CD4-positive, alpha-beta T cell treated with Interleukin-21 for 1 hour (primary cell): ENCODE data around the gene ETV2.
"Not testable (repeated sequence)": the region's sequence is repeated elsewhere in the genome, so short reads cannot be mapped to it uniquely, and the experiment has no call there.

Source experiments
- DNase-seq: peaks from one replicate; pipeline ENCODE4 v3.0.0-alpha.2; 2020

ETV2 gene

GRCh38 chr19:35641515-35642151 lies at the start of gene ETV2:
Gene ETV2 (plus strand): TSS chr19:35641745. CDS start chr19:35642461, 716 bp downstream.
- DNase-seq: peak; percentile 65

DNA sequence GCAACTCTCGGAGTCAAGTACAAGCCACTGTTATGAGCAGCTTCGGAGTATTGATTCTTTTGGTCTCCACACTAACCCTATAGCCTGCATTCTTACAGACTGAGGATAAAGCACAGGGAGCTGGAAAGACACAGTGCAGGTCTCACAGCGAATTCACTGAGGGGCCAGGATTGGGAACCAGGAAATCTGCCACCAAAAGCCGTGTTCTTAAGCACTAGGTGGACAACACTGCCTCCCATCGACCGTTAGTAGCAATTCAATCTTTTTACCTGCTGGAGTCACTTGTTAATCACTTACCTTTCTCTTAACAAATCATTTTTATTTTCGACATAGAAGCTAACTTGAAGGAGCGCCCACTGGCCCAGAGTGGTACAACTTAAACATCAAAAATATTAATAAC lies 49.3 kb upstream of the ETV2 start:
- DNase-seq: peak; percentile 44

GRCh38 chr19:35595026-35595425 lies 46.5 kb upstream of the ETV2 start:
- DNase-seq: not testable (repeated sequence)

GRCh38 chr19:35595928-35596327 lies 45.6 kb upstream of the ETV2 start:
- DNase-seq: no peak

DNA sequence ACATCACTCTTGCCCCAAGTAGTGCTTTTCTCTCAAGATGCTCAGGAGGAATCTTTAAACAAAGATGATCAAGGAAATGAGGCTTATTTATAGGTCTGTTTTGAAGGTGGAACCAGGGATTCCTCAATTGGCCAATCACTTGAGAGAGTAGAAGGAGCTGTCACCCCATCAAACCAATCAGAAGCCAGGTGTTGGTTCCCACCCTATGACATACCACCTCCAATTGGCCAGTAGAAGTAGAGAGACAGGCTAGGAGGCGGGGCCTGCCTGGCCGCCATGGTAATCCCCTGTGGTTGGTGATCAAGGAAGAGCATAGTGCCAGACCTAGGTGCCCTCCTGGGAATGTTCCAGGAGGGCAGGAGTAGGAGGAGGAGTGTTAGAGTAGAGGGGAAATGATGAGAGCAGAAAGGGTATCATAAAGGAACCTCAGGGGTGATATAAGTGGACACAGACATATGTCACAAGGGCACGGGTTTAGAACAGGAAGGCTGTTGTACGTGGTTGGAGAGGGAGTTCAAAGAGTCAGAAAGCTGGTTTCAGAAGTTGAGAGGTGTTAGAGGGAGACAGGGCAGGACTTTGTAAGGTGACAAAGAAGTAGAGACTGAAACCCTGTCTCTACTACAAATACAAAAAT lies 45.1 kb upstream of the ETV2 start:
- no peak for DNase-seq

GRCh38 chr19:35601971-35602370 lies 39.6 kb upstream of the ETV2 start:
- no peak for DNase-seq

DNA sequence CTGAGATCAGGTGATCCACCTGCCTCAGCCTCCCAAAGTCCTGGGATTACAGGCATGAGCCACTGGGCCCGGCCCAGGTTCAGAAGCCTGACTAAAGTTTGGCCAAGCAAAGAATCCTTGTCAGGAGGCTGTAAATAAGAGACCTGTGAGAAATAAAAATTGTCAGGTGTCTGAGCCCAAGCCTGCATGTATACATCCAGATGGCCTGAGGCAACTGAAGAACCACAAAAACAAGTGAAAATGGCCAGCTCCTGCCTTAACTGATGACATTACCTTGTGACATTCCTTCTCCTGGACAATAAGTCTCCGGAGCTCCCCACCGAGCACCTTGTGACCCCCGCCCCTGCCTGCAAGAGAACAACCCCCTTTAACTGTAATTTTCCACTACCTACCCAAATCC lies 37.1 kb upstream of the ETV2 start:
- DNase-seq: not testable (repeated sequence)

GRCh38 chr19:35607170-35607569 lies 34.4 kb upstream of the ETV2 start:
- DNase-seq: not testable (repeated sequence)

GRCh38 chr19:35607661-35608060 lies 33.9 kb upstream of the ETV2 start:
- DNase-seq: no peak

GRCh38 chr19:35608251-35608650 lies 33.3 kb upstream of the ETV2 start:
- peak; percentile 23 for DNase-seq

GRCh38 chr19:35609851-35610353 lies 31.6 kb upstream of the ETV2 start:
- peak; percentile 55 for DNase-seq

DNA sequence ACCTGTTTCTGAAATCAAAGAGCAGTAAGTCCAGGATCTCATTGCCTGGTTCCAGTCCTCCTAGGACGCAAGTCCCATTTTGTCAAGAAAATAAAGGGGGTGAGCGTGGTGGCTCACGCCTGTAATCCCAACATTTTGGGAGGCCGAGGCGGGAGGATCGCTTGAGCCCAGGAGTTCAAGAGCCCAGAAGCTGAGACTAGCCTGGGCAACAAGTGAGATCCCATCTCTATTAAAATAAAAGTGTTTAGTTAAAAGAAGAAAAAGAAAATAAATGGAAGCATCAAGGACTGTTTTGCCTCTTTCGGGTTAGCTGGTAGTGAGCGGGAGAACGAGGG lies 29.4 kb upstream of the ETV2 start:
- no peak for DNase-seq

- peak; percentile 96 for DNase-seq
Measured at GRCh38 chr19:35612559-35613321, 28.8 kb upstream of the ETV2 start, which contains the start of gene HAUS5. Gene HAUS5 (plus strand): TSS chr19:35612735. CDS start chr19:35612795, 60 bp downstream.

DNA sequence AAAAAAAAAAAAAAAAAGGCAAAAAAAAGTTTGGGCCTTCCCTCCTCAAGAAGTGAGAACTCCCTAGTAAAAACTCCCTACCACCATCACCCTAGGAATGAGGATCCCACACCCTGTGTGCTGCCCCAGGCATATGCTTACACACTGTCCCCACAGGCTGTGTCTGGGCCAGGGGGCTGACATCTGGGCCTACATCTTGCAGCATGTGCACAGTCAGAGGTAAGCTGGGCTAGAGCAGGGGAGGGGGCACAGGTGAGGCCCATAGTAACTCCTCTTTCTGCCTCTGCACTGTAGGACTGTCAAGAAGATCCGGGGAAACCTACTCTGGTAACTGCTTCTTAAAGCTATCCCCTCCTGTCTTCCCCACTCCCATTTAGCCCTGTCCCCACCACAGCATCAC lies 28.0 kb upstream of the ETV2 start:
- no peak for DNase-seq

- no peak for DNase-seq
Measured at GRCh38 chr19:35615036-35615435, 26.5 kb upstream of the ETV2 start.

- no peak for DNase-seq
Measured at GRCh38 chr19:35618857-35619256, 22.7 kb upstream of the ETV2 start.

DNA sequence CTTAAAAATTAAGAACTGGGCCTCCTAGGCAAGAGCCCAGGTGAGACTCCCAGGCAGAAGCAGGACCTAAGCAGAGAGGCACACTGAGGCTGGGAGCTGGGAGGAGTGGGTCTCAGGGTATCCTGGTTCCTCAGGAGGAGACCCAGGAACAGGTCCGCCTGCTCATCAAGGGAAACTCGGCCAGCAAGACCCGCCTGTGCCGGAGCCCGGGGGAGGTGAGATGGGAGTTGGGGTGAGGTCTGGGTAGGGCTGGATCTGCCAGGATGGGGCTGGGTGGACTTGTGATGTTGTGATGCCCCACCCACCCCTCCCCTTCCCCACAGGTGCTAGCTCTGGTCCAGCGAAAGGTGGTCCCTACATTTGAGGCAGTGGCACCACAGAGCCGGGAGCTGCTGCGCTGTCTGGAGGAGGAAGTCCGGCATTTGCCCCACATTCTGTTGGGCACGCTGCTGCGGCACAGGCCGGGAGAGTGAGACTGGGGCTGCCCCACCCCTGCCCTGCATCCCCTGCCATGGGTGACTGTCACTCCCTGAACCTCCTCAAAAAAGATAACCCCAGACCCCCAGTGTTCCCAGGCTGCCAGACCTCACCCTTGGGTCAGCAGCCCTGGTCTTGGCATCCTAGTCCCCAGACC lies 22.1 kb upstream of the ETV2 start:
- no peak for DNase-seq

GRCh38 chr19:35620001-35620400 lies 21.5 kb upstream of the ETV2 start:
- no peak for DNase-seq

GRCh38 chr19:35621708-35622107 lies 19.8 kb upstream of the ETV2 start:
- DNase-seq: no peak

GRCh38 chr19:35622750-35623149 lies 18.8 kb upstream of the ETV2 start:
- DNase-seq: no peak

DNA sequence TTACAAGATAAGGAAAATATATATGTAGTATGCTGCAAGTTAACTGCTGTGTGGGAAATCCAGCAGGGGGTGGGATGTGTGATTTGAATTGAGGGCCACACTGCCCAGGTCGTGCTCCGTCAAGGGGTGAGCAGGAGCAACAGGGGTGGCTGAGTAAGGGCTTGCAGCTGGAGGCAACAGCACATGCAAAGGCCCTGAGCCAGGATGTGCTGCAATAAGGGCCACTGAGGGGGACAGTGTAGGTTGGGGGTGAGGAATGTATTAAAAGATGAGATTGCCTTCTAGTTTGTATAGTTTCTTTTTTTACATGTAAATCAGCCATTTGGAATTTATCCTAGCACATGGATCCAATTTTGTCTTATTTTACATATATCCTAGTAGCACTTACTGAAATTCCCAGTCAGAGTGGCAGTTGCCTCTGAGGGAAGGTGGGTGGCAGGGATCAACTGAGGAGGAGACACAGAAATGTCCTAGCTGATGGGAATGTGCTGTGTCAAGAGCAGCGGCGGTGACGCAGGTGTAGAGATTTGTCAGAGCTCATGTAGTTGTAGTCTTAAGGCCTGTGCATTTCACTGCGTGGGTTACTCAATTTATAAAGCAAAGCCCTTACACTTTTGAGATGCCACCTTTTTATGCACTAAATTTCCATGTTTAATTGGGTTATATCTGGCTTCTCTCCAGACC lies 18.1 kb upstream of the ETV2 start:
- DNase-seq: no peak

DNA sequence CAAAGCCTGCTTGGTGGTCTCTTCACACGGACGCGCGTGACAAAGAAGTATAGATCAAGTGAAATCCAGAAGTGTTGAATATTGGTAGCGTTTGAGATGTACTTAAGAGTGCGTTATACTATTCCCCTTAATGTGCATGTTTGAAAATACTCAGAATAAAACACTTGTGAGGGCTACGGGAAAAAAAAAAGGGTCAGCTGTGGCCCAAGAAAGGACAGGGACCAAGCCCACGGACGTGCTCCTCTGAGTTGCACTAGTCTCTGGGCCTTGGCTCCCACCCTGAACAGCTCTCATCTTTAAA lies 13.3 kb upstream of the ETV2 start:
- no peak for DNase-seq
